ENCODE results near the gene IQGAP2.

The IQGAP2 gene

DNA sequence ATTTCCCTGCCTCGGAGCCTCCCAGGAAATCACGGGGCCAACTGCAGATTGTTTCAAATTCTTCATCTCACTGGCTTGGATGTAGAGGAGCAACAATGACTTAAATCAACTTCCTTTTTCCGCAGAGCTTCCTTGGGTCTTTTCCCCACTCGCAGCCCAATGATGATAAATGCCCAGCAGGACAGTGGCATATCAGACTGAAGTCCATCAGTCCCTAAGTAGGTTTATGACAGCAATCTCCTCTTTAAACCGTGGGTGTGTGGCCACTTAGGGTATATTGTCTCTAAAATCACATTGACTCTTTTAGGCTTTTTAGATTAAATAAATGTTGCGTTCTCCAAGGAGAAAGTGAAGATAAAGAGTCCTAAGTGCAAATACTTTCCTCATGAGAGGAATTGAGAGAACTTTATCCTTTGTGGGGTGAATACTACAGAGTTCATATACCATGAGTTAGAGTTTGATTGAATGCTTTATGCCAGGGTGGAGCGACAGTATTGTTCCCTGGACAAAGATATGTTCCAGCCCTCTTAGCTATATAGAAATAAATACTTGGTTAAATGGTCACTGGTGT lies 59.1 kb downstream of the IQGAP2 start:
- H3K9ac ChIP-seq (ENCODE audit: low read length in 5 of 5): no peak overlapping the region
- H3K4me3 ChIP-seq (ENCODE audit: low read depth in 1 of 5, low read length in 5 of 5): no peak overlapping the region
- H3K9me3 ChIP-seq (ENCODE audit: control insufficient read depth in 5 of 5, low read length in 5 of 5): no peaks in the 10 kb centered on the region
- H3K27ac ChIP-seq (ENCODE audit: low read depth, low read length): no peak overlapping the region
- no peaks in the 10 kb centered on the region for H3K4me1 ChIP-seq (ENCODE audit: control insufficient read depth in 5 of 5, insufficient read depth in 5 of 5, low read length in 5 of 5)
- peaks cover 0 to 4% (median 0%) of the 10 kb centered on the region in 5 donors for H3K27me3 ChIP-seq (ENCODE audit: control insufficient read depth in 5 of 5, insufficient read depth in 4 of 5, low read length in 5 of 5)
- H3K36me3 ChIP-seq (ENCODE audit: control insufficient read depth in 5 of 5, insufficient read depth in 5 of 5, low read length in 5 of 5): peaks cover 0 to 8% (median 0%) of the 10 kb centered on the region in 5 donors

DNA sequence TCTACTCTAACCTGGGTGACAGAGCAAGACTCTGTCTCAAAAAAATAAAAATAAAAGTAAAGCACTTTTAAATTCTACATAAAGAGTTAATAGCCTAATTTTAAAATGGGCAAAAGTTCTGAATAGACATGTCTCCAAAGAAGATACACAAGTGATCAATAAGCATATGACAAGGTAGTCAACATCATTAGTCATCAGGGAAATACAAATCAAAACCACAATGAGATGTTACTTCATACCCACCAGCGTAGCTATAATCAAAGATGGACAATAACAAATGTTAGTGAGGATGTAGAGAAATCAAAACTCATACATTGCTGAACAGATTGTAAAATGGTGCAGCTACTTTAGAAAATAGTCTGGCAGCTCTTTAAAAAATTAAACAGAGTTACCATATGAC lies 64.1 kb downstream of the IQGAP2 start:
- Histone ChIP-seq H3K27me3 (ENCODE audit: control insufficient read depth in 5 of 5, insufficient read depth in 4 of 5, low read length in 5 of 5) (no peaks in the 10 kb centered on the region), H3K27ac (ENCODE audit: low read depth, low read length) (no peak overlapping the region), H3K4me3 (ENCODE audit: low read depth in 1 of 5, low read length in 5 of 5) (no peak overlapping the region), H3K9me3 (ENCODE audit: control insufficient read depth in 5 of 5, low read length in 5 of 5) (no peaks in the 10 kb centered on the region), H3K9ac (ENCODE audit: low read length in 5 of 5) (no peak overlapping the region), H3K36me3 (ENCODE audit: control insufficient read depth in 5 of 5, insufficient read depth in 5 of 5, low read length in 5 of 5) (peaks cover 0 to under 1% (median 0%) of the 10 kb centered on the region in 5 donors), H3K4me1 (ENCODE audit: control insufficient read depth in 5 of 5, insufficient read depth in 5 of 5, low read length in 5 of 5) (peaks cover 0 to 4% (median 0%) of the 10 kb centered on the region in 5 donors)

DNA sequence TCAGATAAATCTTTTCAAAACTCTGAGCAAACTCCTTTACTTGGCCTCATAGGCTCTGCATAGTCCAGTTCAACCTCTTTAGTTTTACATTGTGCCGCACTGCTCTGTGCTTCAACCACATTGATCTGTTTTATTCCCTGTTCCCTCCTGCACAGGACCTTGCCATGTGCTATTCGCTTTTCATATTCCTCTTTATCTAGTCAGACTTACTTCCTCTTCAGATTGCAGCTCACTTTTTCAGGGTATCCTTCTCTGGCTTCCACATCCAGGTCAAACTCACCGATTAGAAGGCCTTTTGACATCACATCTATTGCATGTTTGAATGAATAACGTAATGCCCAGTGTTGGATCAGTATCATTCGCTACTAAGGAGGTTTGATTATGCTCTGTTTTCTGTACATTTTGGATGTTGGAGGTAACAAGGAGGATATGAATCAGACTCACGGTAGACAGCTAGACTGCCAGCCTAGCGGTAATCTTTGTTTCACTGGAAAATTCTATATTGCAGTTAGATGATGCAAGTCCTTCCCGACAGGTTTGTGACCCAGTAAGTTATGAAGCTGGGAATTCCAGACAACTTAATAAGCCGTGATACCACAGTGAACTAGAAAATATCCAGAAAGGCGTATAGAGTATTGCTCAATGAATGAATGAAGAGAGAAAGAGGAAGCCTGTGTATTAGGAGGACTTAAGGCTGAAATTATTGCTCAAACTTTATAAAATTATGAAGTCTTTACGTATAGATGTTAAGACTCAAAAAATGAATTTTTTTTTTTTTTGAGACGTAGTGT lies 65.7 kb downstream of the IQGAP2 start:
- no peaks in the 10 kb centered on the region for H3K27me3 ChIP-seq (ENCODE audit: control insufficient read depth in 5 of 5, insufficient read depth in 4 of 5, low read length in 5 of 5)
- no peaks in the 10 kb centered on the region for H3K9me3 ChIP-seq (ENCODE audit: control insufficient read depth in 5 of 5, low read length in 5 of 5)
- no peak overlapping the region for H3K4me3 ChIP-seq (ENCODE audit: low read depth in 1 of 5, low read length in 5 of 5)
- no peaks in the 10 kb centered on the region for H3K36me3 ChIP-seq (ENCODE audit: control insufficient read depth in 5 of 5, insufficient read depth in 5 of 5, low read length in 5 of 5)
- H3K27ac ChIP-seq (ENCODE audit: low read depth, low read length): no peak overlapping the region
- H3K4me1 ChIP-seq (ENCODE audit: control insufficient read depth in 5 of 5, insufficient read depth in 5 of 5, low read length in 5 of 5): peaks cover 0 to 4% (median 0%) of the 10 kb centered on the region in 5 donors
- no peak overlapping the region for H3K9ac ChIP-seq (ENCODE audit: low read length in 5 of 5)

DNA sequence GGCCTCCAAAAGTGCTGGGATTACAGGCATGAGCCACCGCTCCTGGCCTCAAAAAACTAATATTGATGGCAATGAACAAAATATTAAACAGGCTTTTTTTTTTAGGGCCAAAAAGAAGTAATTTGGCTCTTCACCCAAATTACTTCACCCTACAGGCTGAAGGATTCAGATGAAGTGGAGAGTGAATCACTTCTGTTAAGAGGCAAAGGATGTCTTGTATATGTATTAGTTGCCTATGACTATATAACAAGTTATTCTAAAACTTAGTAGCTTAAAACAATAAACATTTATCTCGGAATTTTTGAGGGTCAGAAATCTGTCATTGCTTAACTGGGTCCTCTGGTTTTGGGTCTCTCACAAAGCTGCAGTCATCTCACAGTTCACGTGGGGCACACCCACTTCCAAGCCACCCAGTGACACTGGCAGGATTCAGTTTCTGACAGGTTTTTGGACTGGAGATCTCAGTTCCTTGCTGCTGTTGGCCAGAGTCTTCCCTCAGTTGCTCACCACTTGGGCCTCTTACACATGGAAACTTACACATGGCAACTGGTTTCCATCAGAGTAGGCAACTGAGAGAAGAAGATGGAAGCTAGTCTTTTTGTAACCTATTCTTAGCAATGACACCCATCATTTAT lies 66.7 kb downstream of the IQGAP2 start:
- Histone ChIP-seq H3K27ac (ENCODE audit: low read depth, low read length) (no peak overlapping the region), H3K4me1 (ENCODE audit: control insufficient read depth in 5 of 5, insufficient read depth in 5 of 5, low read length in 5 of 5) (peaks cover 0 to 4% (median 0%) of the 10 kb centered on the region in 5 donors)

DNA sequence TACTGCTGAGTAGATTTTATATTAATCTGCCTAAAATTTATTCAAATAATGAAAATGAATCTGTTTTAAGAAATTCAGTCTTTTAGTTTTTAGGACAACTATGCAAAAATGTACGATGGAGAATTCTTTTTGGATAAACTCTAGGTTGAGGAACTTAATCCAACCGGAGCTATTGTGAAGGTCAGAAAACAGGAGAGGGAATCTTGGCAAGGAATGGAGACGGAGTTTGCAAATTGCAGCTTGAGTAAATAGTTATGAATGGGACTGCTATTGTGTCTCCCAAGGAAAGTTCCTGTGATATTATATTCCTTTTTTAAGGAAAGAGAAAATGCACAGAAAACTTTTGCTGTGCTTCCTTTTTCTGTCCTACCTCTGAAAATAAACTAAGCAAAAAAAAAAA lies 67.9 kb downstream of the IQGAP2 start:
- no peaks in the 10 kb centered on the region for H3K36me3 ChIP-seq (ENCODE audit: control insufficient read depth in 5 of 5, insufficient read depth in 5 of 5, low read length in 5 of 5)
- H3K9ac ChIP-seq (ENCODE audit: low read length in 5 of 5): no peak overlapping the region
- peaks cover 0 to 4% (median 0%) of the 10 kb centered on the region in 5 donors for H3K4me1 ChIP-seq (ENCODE audit: control insufficient read depth in 5 of 5, insufficient read depth in 5 of 5, low read length in 5 of 5)
- no peak overlapping the region for H3K27ac ChIP-seq (ENCODE audit: low read depth, low read length)
- H3K9me3 ChIP-seq (ENCODE audit: control insufficient read depth in 5 of 5, low read length in 5 of 5): no peaks in the 10 kb centered on the region
- H3K27me3 ChIP-seq (ENCODE audit: control insufficient read depth in 5 of 5, insufficient read depth in 4 of 5, low read length in 5 of 5): no peaks in the 10 kb centered on the region
- no peak overlapping the region for H3K4me3 ChIP-seq (ENCODE audit: low read depth in 1 of 5, low read length in 5 of 5)

More for the DNA sequence above, 66.7 kb downstream of the IQGAP2 start:
- no peak overlapping the region for H3K9ac ChIP-seq (ENCODE audit: low read length in 5 of 5)
- no peak overlapping the region for H3K4me3 ChIP-seq (ENCODE audit: low read depth in 1 of 5, low read length in 5 of 5)
- no peaks in the 10 kb centered on the region for H3K27me3 ChIP-seq (ENCODE audit: control insufficient read depth in 5 of 5, insufficient read depth in 4 of 5, low read length in 5 of 5)
- no peaks in the 10 kb centered on the region for H3K36me3 ChIP-seq (ENCODE audit: control insufficient read depth in 5 of 5, insufficient read depth in 5 of 5, low read length in 5 of 5)
- no peaks in the 10 kb centered on the region for H3K9me3 ChIP-seq (ENCODE audit: control insufficient read depth in 5 of 5, low read length in 5 of 5)

DNA sequence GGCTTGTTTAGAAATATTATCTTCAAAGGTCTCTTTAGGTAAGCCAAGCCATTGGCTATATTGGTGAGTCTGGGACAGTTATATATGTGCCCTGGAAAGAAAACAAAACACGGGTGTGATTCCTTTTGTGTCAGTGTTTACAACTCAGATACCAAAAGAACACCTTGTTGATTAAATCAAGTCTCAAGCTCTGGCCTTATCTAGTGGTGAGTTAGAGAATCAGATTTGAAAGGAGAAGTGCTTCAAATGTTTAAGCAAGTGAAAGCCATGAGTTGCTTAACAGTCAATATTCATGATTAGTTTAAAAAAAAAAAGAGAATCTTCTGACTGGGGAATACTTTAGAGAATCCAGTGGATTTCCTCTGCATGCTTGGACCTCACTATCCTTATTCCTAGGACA lies 68.3 kb downstream of the IQGAP2 start:
- Histone ChIP-seq H3K27me3 (ENCODE audit: control insufficient read depth in 5 of 5, insufficient read depth in 4 of 5, low read length in 5 of 5) (no peaks in the 10 kb centered on the region), H3K4me3 (ENCODE audit: low read depth in 1 of 5, low read length in 5 of 5) (no peak overlapping the region), H3K36me3 (ENCODE audit: control insufficient read depth in 5 of 5, insufficient read depth in 5 of 5, low read length in 5 of 5) (no peaks in the 10 kb centered on the region), H3K27ac (ENCODE audit: low read depth, low read length) (no peak overlapping the region), H3K9ac (ENCODE audit: low read length in 5 of 5) (no peak overlapping the region), H3K9me3 (ENCODE audit: control insufficient read depth in 5 of 5, low read length in 5 of 5) (no peaks in the 10 kb centered on the region), H3K4me1 (ENCODE audit: control insufficient read depth in 5 of 5, insufficient read depth in 5 of 5, low read length in 5 of 5) (peaks cover 0 to 4% (median 0%) of the 10 kb centered on the region in 5 donors)

DNA sequence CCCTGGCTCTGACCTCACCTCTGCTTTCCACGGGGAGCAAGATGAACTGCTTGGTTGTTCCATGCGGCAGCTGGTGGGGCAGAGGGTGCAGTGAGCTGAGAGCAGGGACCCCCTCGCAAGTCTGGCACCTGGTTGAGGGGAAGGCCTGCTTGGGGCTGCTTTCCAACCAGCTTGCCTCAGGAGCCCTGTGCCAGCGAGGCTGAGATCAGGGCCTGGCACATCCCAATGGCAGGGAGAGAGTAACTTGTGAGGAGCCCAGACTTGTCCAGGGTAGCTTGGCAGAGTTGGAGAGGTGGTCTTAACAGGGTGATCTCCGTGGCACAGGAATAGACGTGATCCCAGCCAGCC lies 68.9 kb downstream of the IQGAP2 start:
- H3K4me3 ChIP-seq (ENCODE audit: low read depth in 1 of 5, low read length in 5 of 5): no peak overlapping the region
- no peaks in the 10 kb centered on the region for H3K9me3 ChIP-seq (ENCODE audit: control insufficient read depth in 5 of 5, low read length in 5 of 5)
- no peaks in the 10 kb centered on the region for H3K27me3 ChIP-seq (ENCODE audit: control insufficient read depth in 5 of 5, insufficient read depth in 4 of 5, low read length in 5 of 5)
- no peak overlapping the region for H3K9ac ChIP-seq (ENCODE audit: low read length in 5 of 5)
- H3K36me3 ChIP-seq (ENCODE audit: control insufficient read depth in 5 of 5, insufficient read depth in 5 of 5, low read length in 5 of 5): no peaks in the 10 kb centered on the region
- peaks cover 0 to 4% (median 0%) of the 10 kb centered on the region in 5 donors for H3K4me1 ChIP-seq (ENCODE audit: control insufficient read depth in 5 of 5, insufficient read depth in 5 of 5, low read length in 5 of 5)
- H3K27ac ChIP-seq (ENCODE audit: low read depth, low read length): no peak overlapping the region

DNA sequence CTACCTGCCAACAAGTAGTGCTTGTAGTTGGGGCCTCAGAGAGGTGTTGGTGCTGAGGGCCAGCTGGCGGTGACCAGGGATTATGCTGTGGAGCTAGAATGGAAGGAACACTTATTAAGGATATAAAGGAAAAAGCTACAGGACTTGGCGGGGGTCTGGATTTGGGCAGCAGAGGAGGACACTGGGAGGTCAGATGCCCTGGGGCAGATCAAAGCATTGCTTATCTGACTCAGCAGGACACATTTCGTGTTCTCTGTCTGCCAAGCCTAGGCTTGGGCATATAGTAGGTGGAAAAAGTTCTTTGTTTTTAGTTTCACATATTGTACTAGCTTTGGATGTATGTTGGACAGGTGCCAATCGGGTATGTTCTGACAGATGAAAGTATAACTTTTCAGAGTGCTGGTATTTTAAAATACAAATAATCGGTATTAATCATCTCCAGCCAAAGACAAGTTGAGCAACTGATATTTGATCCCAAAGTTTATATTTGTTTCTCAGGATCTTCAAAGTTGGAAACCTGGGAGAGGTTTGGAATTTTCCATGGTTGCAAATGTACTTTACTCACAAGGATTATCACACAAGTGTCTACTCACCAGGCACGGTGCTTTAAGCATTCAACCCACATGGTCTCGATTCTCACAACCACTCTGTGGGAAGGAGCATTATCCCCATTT lies 69.4 kb downstream of the IQGAP2 start:
- Histone ChIP-seq H3K27ac (ENCODE audit: low read depth, low read length) (no peak overlapping the region), H3K4me3 (ENCODE audit: low read depth in 1 of 5, low read length in 5 of 5) (no peak overlapping the region), H3K4me1 (ENCODE audit: control insufficient read depth in 5 of 5, insufficient read depth in 5 of 5, low read length in 5 of 5) (peaks cover 0 to 4% (median 0%) of the 10 kb centered on the region in 5 donors), H3K27me3 (ENCODE audit: control insufficient read depth in 5 of 5, insufficient read depth in 4 of 5, low read length in 5 of 5) (no peaks in the 10 kb centered on the region), H3K9me3 (ENCODE audit: control insufficient read depth in 5 of 5, low read length in 5 of 5) (no peaks in the 10 kb centered on the region), H3K9ac (ENCODE audit: low read length in 5 of 5) (no peak overlapping the region), H3K36me3 (ENCODE audit: control insufficient read depth in 5 of 5, insufficient read depth in 5 of 5, low read length in 5 of 5) (no peaks in the 10 kb centered on the region)

DNA sequence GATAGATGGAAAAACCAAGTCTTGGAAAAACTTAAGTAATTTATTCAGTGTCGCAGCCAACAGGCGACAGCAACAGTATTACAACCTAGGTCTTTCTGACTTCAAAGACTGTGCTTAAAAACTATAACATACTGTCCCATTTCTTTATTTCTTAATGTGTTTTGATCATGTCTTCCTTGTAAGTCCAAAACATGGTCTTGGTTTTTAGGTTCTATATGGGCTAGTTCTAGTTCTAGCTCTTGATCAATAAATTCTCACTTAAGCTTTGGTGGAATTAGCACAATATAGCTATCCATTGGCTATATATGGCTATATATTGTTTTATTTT lies 69.9 kb downstream of the IQGAP2 start:
- Histone ChIP-seq H3K9ac (ENCODE audit: low read length in 5 of 5) (no peak overlapping the region), H3K27ac (ENCODE audit: low read depth, low read length) (no peak overlapping the region), H3K9me3 (ENCODE audit: control insufficient read depth in 5 of 5, low read length in 5 of 5) (no peaks in the 10 kb centered on the region), H3K27me3 (ENCODE audit: control insufficient read depth in 5 of 5, insufficient read depth in 4 of 5, low read length in 5 of 5) (no peaks in the 10 kb centered on the region), H3K4me1 (ENCODE audit: control insufficient read depth in 5 of 5, insufficient read depth in 5 of 5, low read length in 5 of 5) (peaks cover 0 to 4% (median 0%) of the 10 kb centered on the region in 5 donors), H3K4me3 (ENCODE audit: low read depth in 1 of 5, low read length in 5 of 5) (no peak overlapping the region), H3K36me3 (ENCODE audit: control insufficient read depth in 5 of 5, insufficient read depth in 5 of 5, low read length in 5 of 5) (no peaks in the 10 kb centered on the region)

DNA sequence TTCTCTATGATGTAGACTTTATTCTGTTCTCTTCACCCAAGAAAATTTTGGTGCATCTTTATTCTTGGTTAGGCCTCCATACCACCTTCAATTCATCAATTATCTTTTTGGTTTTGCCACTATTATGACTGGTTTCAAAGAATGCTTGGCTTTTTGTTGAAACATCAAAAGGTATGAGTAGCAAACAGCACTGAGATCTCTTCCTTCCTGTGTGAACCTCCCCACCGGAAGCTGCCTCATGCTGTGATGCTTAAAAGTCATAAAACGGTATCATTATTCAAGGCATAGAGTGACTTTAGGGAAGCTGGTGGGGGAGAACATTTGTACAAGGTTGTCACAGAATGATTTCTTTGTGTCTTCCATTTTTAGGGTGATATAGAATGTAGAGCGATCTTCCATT lies 70.6 kb downstream of the IQGAP2 start:
- H3K36me3 ChIP-seq (ENCODE audit: control insufficient read depth in 5 of 5, insufficient read depth in 5 of 5, low read length in 5 of 5): no peaks in the 10 kb centered on the region
- H3K4me3 ChIP-seq (ENCODE audit: low read depth in 1 of 5, low read length in 5 of 5): no peak overlapping the region
- no peak overlapping the region for H3K27ac ChIP-seq (ENCODE audit: low read depth, low read length)
- no peak overlapping the region for H3K9ac ChIP-seq (ENCODE audit: low read length in 5 of 5)
- H3K9me3 ChIP-seq (ENCODE audit: control insufficient read depth in 5 of 5, low read length in 5 of 5): no peaks in the 10 kb centered on the region
- H3K27me3 ChIP-seq (ENCODE audit: control insufficient read depth in 5 of 5, insufficient read depth in 4 of 5, low read length in 5 of 5): no peaks in the 10 kb centered on the region
- peaks cover 0 to 4% (median 0%) of the 10 kb centered on the region in 5 donors for H3K4me1 ChIP-seq (ENCODE audit: control insufficient read depth in 5 of 5, insufficient read depth in 5 of 5, low read length in 5 of 5)
